ENCODE measurements around the gene HOXA5. TPM values are rescaled to one million over a fixed set of nuclear protein-coding genes. Genes with fewer than 3 reads are reported as not detected.

Gene HOXA5
- total and polyA plus RNA-seq, 2 donors (not counting 3 experiments of a cell fraction or from before 2014, with no cell fraction given): 18.6 to 18.8 TPM

GRCh38 chr7:27173956-27174873, 30.7 kb upstream of the HOXA5 start, which contains the start of gene HOXA10:
TSS of gene HOXA10 (minus strand) at chr7:27174320. CDS start at chr7:27174306, 14 bp downstream.
- Histone ChIP-seq H3K9me1 (replicated peaks; ENCODE audit: control insufficient read depth, extremely low read depth, insufficient read depth, low read length) (no peaks in the 10 kb centered on the region), H3K9ac (replicated peaks; ENCODE audit: extremely low read depth, insufficient read depth, low read length) (peak within 1 kb of the TSS; percentile 95), H2AFZ (ENCODE audit: low read depth, low read length) (peak within 1 kb of the TSS; percentile 10), H3K4me3 (replicated peaks in 1 of 3; ENCODE audit: insufficient read depth in 1 of 3, low read depth in 1 of 3, low read length in 3 of 3) (peak within 1 kb of the TSS; percentile 35 to 88 (median 59)), H3K9me3 (replicated peaks; ENCODE audit: control insufficient read depth, insufficient read depth, low read length) (no peaks in the 10 kb centered on the region), H3K27ac (ENCODE audit: insufficient read depth, low read depth, low read length) (peak within 1 kb of the TSS; percentile 96), H3K4me2 (ENCODE audit: insufficient read depth, low read length) (peak within 1 kb of the TSS; percentile 98), H3K4me1 (ENCODE audit: control insufficient read depth, extremely low read depth, insufficient read depth, low read length) (peaks cover 61% of the 10 kb centered on the region), H3K79me2 (ENCODE audit: control insufficient read depth, insufficient read depth, low read length) (peaks cover 100% of the 10 kb centered on the region), H3K27me3 (ENCODE audit: control insufficient read depth in 2 of 2, insufficient read depth in 2 of 2, low read length in 2 of 2) (no peaks in the 10 kb centered on the region), H3K36me3 (ENCODE audit: control insufficient read depth in 2 of 2, extremely low read depth in 1 of 2, insufficient read depth in 2 of 2, low read length in 2 of 2) (no peaks in the 10 kb centered on the region), H4K20me1 (replicated peaks; ENCODE audit: control insufficient read depth, extremely low read depth, insufficient read depth, low read length) (no peaks in the 10 kb centered on the region)
- peak; percentile 79 for DNase-seq (ENCODE audit: low read depth, low spot score)
- dilution Hi-C loops (cut with MboI; ENCODE audit: extremely low pct_ligation_motif_present, low sequenced_read_pairs): loop anchor here (25.0 kb wide), 1 partner anchor 987 kb away; no protein-coding TSS in a partner anchor
- TF ChIP-seq POLR2AphosphoS5 (IDR thresholded peaks at IDR 0.05; ENCODE audit: insufficient read depth, low read depth, low read length) (peak; percentile 38), MAX (IDR thresholded peaks at IDR 0.05; ENCODE audit: insufficient read depth, insufficient read length) (no peak), MYC (IDR thresholded peaks at IDR 0.05; ENCODE audit: low read depth, low read length) (no peak), EZH2 (IDR thresholded peaks at IDR 0.05; ENCODE audit: borderline replicate concordance, low read depth, low read length, severe bottlenecking) (no peak), GATA2 (IDR thresholded peaks at IDR 0.05; ENCODE audit: insufficient read depth, insufficient read length, low read depth, low read length) (no peak), CTCF (IDR thresholded peaks at IDR 0.05; ENCODE audit: extremely low read depth in 1 of 2, insufficient read depth in 1 of 2, low read depth in 1 of 2, low read length in 2 of 2) (no peak), POLR2A (IDR thresholded peaks at IDR 0.05; ENCODE audit: low read depth, low read length) (peak; percentile 65), FOS (IDR thresholded peaks at IDR 0.05; ENCODE audit: borderline replicate concordance, insufficient read depth, low read length) (no peak), JUN (IDR thresholded peaks at IDR 0.05; ENCODE audit: borderline replicate concordance, insufficient read depth, insufficient read length, low read depth) (no peak)
- FAIRE-seq: peak; percentile 57
- ChIA-PET CTCF (interaction anchor here (1.0 to 8.0 kb wide), 5 partner anchors 8 to 22 kb away, joined by 3 to 81 read pairs (median 8); partner anchors contain the start of genes HOXA11, HOXA3 and HOXA7), POLR2A (no interaction called here)
- BruUV-seq (replicated peaks): no TSS peak
- intact Hi-C loops (cut with micrococcal nuclease): loop anchor here (1.0 kb wide), 1 partner anchor 9 kb away; the partner anchor contains the start of gene HOXA9
